HG03457 (cell line): ENCODE measurements around the gene TMEM132D.

Experiments used
- ATAC-seq: cut with Tn5 transposase; IDR thresholded peaks from one replicate; pipeline ENCODE4 v1.9.1; 2021; ENCODE audit warnings: moderate number of reproducible peaks; ENCODE audit not compliant: unreplicated experiment

TMEM132D gene

DNA sequence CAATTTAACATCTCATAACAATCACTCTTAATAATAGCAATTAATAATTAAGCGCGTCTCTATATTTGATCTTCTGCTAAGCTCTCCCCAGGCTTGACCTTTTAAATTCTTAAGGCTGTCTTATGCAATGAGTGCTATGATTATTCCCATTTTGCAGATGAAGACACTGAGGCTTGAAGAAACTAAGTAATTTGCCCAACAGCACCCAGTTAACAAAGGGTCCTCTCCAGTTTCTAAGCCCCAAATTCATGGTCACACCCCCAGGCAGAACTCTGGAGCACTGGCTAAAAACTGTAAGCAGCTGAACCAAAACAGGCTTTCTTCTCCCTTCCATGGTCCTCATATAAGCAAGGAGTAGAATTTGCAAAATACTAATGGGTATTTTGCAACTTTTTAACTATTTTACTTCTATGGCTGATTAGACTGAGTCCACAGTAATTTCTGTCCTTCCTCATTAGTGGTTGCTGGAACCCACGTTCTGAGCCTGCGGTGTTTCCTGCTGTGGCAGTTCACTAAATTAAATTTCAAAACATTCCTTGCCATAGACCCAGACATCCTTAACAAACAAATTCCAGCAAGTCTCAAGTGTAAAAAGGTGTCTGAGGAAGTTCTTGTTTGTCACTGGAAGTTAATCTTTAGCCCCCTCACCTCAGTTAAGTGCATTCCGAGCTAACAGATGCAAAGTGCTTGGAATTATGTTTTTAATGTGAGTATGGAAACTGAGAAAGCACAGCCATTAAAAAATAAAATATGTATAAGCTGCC lies 76.5 kb downstream of the TMEM132D start:
- ATAC-seq: no peak

DNA sequence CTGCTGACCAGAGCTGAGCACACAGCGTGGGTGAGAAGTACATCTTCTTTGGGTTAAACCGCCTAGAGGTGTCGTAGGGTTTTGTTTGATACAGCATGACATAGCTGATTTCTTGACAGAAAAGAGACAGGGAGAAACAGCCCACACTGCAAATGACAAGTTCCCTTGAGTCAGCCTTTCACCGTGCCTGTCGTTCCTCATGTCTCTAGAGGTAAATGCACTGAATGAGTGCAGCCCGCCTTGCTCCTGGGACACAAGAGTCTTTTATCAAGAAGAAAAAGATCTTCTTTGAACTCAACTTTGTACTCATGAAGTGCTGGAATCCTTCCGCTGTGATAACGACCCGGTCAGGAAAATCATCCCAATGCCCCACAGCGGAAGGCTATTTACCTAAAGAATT lies 77.6 kb downstream of the TMEM132D start:
- no peak for ATAC-seq

DNA sequence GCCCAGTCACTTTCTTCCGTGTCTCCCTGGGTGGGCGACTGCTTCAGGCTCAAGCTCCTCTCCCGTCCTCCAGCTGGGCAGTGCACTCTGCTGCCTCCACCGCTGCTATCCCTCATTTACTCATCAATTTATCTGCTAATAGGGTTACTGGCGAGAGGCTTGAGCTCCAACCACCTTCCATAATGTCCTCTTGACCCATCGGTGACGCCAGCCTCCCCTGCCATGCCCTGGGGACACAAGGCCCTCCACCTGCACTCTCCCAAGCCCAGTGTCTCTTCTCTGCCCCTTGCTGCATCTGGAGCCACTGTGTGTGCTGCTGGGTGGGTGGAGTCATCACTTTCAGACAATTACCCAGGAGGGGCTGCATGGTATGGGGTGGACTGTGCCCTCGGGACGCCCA lies 78.5 kb downstream of the TMEM132D start:
- no peak for ATAC-seq

DNA sequence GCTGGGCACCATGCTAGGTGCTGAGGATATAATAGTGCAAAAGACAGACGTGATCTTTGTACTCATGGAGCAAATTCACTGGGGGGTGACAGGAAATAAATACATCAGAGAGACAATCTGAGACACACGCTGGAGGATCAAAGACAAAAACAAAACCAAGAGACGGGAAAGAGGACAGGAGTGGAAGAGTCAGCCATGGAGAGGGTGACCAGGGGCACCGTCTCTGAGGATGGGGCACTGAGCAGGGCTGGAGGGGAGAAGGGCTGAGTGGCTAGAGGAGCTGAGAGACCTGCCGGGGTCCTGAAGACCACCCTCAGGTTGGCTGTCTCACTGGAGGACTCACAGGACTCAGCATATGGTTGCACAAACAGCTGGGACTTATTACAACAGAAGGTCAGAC lies 81.9 kb downstream of the TMEM132D start:
- no peak for ATAC-seq

DNA sequence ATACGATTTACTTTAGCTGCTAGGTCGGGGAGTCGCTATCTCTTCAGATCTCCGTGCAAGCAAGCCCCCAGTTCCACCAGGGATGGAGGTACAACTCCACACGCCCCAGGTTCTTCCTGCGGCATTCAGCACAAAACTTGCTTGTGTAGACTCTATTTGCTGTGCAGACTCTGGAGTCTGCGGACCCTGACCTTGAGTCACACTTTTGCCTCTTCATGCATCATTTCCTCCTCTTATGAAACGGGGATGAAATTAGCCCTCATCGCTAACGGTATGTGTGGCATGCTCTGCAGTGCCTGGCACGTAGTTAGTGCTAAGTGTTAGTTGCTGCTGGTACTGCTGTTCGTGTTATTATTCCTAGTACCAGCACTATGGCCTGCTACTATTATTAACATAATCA lies 84.4 kb downstream of the TMEM132D start:
- no peak for ATAC-seq

DNA sequence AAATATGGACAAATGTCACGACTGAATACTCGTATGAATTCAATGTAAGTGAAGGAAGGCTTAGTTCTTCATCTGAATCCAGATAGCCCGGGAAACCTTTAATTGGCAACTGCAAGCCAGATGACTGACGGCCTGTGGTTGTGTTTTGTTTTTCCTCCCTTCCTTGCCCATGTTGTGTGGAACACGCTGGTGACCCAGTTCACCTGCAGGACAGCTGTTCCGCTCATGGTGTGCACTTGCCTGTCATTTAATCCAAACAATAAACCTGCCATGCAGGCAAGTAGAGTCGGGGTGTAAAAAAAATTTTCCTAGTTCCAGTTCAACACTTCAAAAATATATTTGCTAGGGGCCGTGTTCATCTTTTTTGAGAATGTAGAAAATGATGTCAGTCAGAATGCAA lies 88.0 kb downstream of the TMEM132D start:
- no peak for ATAC-seq

DNA sequence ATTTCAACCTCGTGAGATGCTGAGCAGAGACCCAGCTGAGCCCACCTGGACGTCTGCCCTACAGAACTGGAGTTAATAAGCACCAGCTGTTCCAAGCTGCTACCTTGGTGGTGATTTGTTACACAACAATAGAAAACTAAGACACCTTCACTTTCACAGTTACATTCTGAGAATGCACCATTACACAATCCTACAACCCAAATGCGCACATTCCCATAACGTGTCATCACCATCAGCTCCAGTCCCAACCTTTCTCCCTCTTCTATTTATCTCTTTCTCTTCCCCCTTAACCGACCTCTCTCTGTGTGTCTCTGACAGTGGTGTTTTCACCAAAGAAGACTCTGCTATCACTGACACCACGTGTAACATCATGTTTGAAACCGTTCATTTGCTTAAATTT lies 91.9 kb downstream of the TMEM132D start:
- ATAC-seq: no peak

DNA sequence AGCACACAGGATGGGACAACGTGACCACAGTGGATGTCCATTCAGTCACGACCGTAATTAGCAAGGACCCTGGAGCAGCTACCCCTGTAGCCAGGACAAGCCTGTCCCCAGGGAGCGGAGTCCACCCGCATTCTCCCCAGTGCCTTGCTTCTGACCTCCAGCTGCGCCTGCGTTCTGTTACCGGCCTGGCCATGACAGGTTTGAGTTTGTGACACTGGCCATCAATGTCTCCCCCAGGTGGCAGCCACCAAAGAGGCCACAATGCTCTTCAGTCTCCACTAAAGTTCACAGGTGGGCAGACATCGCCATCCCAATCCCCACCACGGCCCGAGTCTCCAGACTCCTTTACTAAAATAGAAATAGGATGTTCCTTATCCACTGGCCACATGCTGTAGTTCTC lies 96.7 kb downstream of the TMEM132D start:
- no peak for ATAC-seq

DNA sequence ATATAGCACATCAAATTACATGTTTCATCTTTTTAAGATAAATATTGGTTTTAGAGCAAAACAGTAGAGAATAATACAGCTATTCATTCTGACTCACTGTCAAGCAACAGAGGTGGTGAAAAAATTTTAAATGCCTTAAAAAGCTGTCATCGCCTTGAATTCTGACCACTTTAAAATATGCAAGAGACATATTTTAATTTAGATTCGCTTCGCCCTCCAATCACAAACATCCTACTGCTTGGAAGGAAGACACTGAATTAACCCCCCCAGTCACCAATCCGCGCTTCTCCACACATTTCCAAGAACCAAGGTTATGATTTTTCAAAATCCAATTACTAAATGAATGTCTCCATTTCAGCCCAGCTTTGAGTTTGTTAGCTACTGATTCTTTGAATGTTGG lies 112.4 kb downstream of the TMEM132D start:
- no peak for ATAC-seq

DNA sequence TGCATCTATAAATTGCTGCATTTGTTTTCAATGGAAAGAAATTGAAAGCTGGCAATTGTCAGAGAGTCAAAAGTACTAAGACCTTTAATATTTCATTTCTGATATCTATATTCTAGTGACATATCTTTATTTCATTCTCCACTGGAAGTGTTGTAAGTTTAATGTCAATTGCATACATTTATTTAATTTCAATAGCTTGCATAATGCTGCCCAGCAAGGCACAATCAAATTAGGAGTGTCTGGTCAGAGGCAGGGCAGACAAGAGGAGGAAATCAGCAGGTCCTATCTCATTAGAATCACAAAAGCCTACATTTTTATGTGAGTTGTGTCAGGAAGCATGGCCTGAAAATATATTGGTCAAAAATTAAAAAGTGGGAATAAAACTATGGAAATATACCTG lies 112.9 kb downstream of the TMEM132D start:
- ATAC-seq: no peak

DNA sequence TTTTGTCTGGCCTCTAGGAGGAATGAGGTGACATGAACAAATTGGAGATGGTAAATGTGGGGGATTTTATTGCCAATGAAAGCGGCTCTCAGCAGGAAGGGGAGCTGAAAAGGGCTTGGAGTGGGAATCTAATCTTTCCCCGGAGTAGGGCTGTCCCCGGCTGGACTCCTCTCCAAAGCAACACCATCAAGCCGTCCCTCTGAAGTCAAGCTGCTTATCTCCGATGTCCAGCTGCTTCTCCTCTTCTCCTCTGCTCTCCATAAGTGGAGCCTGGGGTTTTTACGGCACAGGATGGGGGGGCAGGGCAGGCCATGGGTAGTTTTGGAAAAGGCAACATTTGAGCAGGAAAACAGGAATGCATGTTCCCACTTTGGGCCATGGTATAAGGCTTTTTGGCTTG lies 113.5 kb downstream of the TMEM132D start:
- no peak for ATAC-seq

DNA sequence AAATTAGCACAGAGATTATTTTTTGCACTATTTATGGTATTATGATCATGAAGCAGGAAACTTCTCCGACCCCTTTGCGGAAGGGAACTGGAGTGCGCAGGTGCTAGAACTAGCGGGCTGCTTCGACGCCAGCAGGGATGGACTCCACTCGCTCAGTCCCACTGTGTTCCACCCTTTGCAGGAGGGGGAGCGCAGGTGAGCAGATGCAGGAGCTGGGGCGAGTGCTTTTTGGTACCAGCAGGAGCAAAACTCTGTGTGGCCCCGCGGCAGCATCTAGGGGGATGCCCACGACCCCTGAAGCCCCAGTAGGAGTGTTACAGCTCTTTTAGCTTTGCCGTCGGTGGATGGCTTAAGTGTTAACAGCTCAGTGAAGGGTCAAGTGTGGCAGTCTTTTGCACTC lies 113.9 kb downstream of the TMEM132D start:
- no peak for ATAC-seq

DNA sequence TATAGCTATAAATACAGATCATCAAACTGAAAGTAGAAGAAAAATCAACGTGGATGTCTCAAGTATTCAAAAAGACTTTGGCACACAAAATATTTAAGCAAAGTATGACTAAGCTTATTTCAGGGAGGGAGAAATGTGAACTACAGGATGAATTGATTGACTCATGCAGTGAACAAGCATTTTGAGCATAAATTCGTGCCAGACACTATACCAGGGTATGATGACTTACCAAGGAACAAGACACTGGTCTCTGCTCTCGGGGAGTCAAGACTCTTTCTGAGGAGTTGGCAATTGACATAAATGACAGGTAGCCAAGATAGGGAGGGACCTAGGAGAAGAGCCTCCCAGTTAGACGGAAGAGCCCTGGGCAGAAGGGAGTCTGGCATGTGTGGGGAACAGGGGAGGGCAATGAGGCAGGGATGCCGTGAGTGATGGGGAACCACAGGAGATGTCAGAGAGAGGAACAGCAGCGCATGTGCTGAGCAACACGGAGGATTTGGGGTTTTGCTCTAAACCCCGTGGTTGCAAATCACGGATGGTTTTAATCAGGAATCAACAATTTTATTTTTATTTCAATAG lies 115.2 kb downstream of the TMEM132D start:
- ATAC-seq: no peak

DNA sequence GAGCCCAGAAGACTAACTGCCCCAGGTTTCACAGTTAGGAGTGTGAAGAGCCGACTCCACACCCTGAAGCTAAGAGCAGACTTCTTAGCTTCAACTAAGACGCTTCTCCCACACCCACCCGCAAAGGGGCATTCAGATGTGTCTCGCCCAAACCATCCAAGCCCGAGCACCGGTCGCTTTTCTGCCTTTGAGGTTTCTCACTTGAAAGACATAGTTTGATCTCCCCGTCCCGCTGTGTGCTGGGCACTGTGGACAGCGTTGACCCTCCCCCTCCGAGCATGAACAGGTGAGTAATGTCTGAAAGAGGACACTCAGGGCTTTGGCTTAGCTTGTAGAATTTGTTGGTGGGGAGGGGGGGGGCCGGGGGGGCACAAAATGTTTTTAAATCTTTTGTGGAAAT lies 123.8 kb downstream of the TMEM132D start:
- no peak for ATAC-seq

DNA sequence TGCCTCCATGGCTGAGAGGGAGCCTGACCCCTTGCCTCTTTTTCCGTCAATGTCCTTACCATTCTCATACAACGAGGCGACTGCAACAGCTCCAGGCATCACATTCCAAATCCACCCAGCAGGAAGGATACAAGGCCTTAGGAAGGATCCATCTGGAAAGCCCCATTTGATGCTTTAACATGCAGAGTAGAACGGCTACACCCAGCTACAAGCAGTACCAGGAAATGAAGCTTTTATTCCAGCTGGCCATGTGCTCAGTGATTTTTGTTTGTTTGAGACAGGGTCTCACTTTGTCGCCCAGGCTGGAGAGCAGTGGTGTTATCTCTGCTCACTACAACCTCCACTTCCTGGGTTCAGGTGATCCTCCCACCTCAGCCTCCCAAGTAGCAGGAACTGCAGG lies 124.8 kb downstream of the TMEM132D start:
- no peak for ATAC-seq

DNA sequence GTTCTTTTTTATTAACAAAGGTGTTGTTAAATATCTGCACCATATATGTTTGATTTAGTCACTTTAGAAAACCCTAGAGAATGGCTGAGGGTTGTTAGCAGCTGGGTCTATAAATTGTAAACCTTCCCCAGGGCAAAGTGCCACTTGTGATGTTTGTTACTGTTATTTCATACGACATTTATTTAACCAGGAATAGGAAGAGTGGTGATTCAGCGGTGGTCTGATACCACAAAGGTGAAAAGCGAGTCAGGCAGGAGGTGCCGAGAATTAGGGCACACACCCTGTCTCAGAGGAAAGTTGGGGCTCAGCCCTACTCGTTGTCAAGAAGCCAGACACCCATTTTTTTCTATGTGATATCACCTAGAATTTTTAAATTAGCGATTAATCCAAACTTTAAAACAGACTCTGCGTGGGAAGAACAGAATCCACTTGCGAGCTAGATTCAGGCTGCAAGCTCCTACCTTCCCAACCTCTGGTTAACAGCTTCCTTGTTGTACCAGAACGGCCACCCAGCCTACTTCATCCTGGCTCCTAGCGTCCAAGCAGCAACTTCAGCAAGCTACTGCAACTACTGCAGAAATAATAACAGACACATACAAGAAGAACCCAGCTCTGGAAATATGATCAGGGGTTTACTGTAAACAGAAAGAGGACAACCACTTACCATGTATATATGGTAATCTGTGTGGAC lies 126.7 kb downstream of the TMEM132D start:
- no peak for ATAC-seq

DNA sequence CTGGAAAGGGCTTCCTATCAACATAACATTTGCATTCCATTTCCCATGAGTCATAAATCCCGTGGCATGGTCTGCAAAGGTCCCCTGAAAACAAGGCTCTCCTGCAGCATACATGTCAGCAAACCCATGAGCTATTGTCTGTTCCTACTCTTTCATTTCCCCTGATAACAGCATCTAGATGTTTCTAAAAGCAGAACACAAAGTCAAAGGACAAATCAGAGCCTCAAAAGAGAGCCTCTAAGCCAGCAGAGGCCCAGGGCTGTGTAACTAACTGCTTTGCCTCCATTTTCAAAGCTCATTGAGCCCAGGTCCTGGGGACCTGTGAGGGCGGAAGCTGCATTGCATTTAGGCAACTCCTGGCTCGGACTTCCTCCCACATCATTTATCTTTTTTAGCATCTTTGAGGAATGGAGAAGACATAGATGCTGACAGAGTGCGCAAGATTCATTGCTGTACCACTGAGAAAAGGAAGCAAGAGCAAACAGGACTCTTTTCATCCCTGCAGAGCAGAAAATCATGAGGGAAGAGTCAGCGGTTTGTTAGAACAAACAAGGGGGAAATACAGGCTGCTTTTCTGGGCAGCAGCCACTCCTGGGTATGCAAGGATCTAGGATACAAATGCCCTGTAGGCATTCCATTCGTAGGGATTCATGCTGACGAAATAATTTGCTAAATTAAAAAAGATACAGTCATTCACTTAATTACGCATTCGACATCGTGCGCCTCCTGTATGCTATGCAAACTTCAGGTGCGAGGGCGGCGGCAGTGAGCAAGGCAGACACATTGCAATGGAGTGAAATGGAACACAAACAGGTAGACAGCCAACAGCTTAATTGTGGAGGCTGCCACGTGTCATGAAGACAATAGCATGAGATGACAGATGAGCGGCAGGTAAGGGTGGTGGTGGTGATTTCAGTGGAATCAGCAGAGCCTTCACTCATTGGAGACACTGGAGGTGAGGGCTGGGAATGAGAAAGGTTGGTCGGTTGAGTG lies 131.0 kb downstream of the TMEM132D start:
- ATAC-seq: no peak

DNA sequence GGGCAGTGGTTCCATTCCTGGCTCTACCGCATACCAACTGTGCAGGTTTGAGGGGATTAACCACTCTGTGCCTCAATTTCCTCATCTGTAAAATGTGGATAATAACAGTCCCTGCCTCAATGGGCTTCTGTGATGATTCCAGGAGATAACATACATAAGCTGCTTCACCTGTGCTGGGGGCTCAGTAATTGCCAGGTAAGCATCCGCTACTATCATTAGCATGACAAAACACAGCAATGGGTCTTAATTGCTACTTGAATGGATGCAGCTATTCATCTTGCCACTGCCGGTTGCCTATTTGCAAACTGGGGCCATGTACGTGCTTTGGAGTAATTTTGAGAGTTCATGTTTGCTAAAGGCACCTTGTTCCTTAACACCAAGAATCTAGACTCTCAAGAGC lies 132.6 kb downstream of the TMEM132D start:
- ATAC-seq: no peak

DNA sequence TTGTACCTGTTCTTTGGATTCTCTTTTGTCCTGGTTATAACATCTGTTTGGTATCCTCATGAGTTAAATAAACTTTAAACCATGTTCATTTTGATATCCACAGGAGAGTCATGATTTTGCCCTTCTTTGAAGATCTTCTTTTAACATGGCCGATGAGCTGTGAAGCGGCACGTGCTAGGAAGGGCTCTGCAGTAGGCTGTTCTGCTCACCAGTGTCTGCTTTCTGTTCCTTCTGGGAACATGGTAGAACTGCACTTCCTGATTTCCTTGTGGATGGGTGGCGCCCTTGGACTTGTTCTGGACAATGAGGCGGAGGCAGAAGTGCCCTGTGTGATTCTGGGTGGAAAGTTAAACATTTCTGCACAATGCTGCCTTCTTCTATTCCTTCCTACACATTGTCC lies 138.1 kb downstream of the TMEM132D start:
- ATAC-seq: no peak

DNA sequence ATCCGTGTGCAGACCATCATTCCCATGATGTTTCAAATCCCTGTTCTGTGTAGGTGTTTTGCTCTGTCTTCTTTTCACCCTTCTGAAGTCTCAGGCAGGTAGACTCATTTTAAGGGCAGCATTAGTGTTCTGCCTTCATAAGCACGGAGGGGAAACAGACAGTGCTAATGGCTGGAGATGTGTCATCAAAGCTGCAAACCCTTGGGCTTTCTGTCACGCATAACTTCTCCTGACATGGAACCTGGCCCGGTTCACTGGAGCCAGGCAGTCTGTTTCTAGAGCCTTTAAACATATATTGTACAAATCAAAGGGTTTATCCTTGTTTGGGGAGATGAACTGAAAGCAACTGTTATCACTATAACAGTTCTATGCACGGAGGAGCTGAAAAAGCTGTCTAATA lies 141.4 kb downstream of the TMEM132D start:
- no peak for ATAC-seq

DNA sequence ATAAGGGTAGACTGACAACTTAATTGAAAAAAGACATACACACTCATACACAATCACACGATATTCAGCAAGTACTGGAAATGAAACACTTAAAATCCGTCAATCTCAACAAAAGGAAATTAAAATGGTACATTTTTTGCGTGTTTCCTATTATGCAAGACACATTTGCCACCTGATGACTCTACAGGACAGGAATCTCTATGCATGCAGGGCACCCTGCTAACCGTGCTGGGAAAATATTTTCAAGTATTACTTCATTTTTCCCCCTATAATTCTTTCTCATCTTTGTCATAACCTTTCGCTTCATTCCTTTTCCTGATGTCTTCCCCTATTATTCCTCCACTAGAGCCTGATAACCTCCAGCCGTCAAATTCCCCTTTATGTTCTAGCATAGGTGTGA lies 150.2 kb downstream of the TMEM132D start:
- ATAC-seq: no peak
